ENCODE results near the gene ZMYND10. TPM values are rescaled to one million over a fixed set of nuclear protein-coding genes. Genes with fewer than 3 reads are reported as not detected.

The ZMYND10 gene
- total RNA-seq, 1 experiment from 2014 or later, result 3.2 TPM

- peak; percentile 72 for DNase-seq (ENCODE audit: low read depth)
These were observed 1.8 kb upstream of the ZMYND10 start for GRCh38 chr3:50347187-50347813.

- no peak for DNase-seq (ENCODE audit: low read depth)
These were observed 524 bp downstream of the ZMYND10 start for GRCh38 chr3:50345008-50345407.

GRCh38 chr3:50342813-50343633, 2.5 kb downstream of the ZMYND10 start:
- no peak for DNase-seq (ENCODE audit: low read depth)

- DNase-seq (ENCODE audit: low read depth), result no peak
These were observed 3.4 kb downstream of the ZMYND10 start for GRCh38 chr3:50341996-50342650.

GRCh38 chr3:50341537-50341936, 4.0 kb downstream of the ZMYND10 start:
- DNase-seq (ENCODE audit: low read depth), result no peak

GRCh38 chr3:50340448-50341329, 4.8 kb downstream of the ZMYND10 start, which contains the start of gene RASSF1:
Gene RASSF1, minus strand, starts transcription at chr3:50340836. Its CDS starts 31 bp downstream, at chr3:50340805.
- DNase-seq (ENCODE audit: low read depth), result no peak

- no peak for DNase-seq (ENCODE audit: low read depth)
These were observed 5.4 kb downstream of the ZMYND10 start for GRCh38 chr3:50340147-50340447.

GRCh38 chr3:50339485-50340146, 5.9 kb downstream of the ZMYND10 start:
- DNase-seq (ENCODE audit: low read depth), result no peak

GRCh38 chr3:50338965-50339364, 6.6 kb downstream of the ZMYND10 start:
- DNase-seq (ENCODE audit: low read depth), result no peak

GRCh38 chr3:50337175-50337861, 8.2 kb downstream of the ZMYND10 start:
- peak; percentile 97 for DNase-seq (ENCODE audit: low read depth)

GRCh38 chr3:50336452-50337174, 8.9 kb downstream of the ZMYND10 start:
- peak; percentile 44 for DNase-seq (ENCODE audit: low read depth)

GRCh38 chr3:50334339-50335075, 11.0 kb downstream of the ZMYND10 start:
- no peak for DNase-seq (ENCODE audit: low read depth)

GRCh38 chr3:50333744-50334328, 11.7 kb downstream of the ZMYND10 start:
- no peak for DNase-seq (ENCODE audit: low read depth)

GRCh38 chr3:50331364-50331907, 14.1 kb downstream of the ZMYND10 start:
- no peak for DNase-seq (ENCODE audit: low read depth)

GRCh38 chr3:50330330-50330729, 15.2 kb downstream of the ZMYND10 start:
- DNase-seq (ENCODE audit: low read depth), result no peak

GRCh38 chr3:50327943-50328691, 17.4 kb downstream of the ZMYND10 start, which contains the start of gene TUSC2:
Gene TUSC2, minus strand, starts transcription at chr3:50328223. Its CDS starts 124 bp downstream, at chr3:50328099.
- peak; percentile 94 for DNase-seq (ENCODE audit: low read depth)

- DNase-seq (ENCODE audit: low read depth), result no peak
These were observed 18.4 kb downstream of the ZMYND10 start for GRCh38 chr3:50327129-50327528.

- DNase-seq (ENCODE audit: low read depth), result no peak
These were observed 19.4 kb downstream of the ZMYND10 start for GRCh38 chr3:50326182-50326541.
